GM12878 (cell line): ENCODE measurements around the gene YBEY.

Source experiments
- CTCF ChIP-seq, 3 experiments: IDR thresholded peaks in 2 of 3; conservative IDR thresholded peaks in 1 of 3; 2 replicates each; pipeline ENCODE4 v1.5.1; 2011; ENCODE audit warnings: low read depth in 3 of 3, low read length in 3 of 3, mild to moderate bottlenecking in 3 of 3, control low read depth in 2 of 3, moderate library complexity in 2 of 3, inconsistent platforms in 1 of 3, mixed read lengths in 1 of 3; ENCODE audit not compliant: control insufficient read depth in 2 of 3, insufficient read depth in 1 of 3; ENCODE audit errors: extremely low read depth in 1 of 3
- DPF2 ChIP-seq: fragments of 450-650 bp; IDR thresholded peaks from 2 replicates; pipeline ENCODE4 v1.6.1; 2017; ENCODE audit warnings: mild to moderate bottlenecking
- EZH2 ChIP-seq: IDR thresholded peaks from 2 replicates; pipeline ENCODE4 v1.6.1; 2012; ENCODE audit warnings: low read depth, mild to moderate bottlenecking, control low read depth, inconsistent platforms, low read length, borderline replicate concordance; ENCODE audit not compliant: control insufficient read depth
- MXI1 ChIP-seq: fragments of 150-350 bp; IDR thresholded peaks from 2 replicates; pipeline ENCODE4 v1.6.1; 2011; ENCODE audit warnings: low read depth, mild to moderate bottlenecking, inconsistent platforms, low read length, improper control_type of control experiment
- POLR2A ChIP-seq: IDR thresholded peaks from 2 replicates; pipeline ENCODE4 v1.6.1; 2011; ENCODE audit warnings: low read depth, mild to moderate bottlenecking, low read length
- RBBP5 ChIP-seq: fragments of 200-600 bp; sonication (generic); conservative IDR thresholded peaks from 2 replicates; pipeline ENCODE4 v1.6.1; 2016

DNA sequence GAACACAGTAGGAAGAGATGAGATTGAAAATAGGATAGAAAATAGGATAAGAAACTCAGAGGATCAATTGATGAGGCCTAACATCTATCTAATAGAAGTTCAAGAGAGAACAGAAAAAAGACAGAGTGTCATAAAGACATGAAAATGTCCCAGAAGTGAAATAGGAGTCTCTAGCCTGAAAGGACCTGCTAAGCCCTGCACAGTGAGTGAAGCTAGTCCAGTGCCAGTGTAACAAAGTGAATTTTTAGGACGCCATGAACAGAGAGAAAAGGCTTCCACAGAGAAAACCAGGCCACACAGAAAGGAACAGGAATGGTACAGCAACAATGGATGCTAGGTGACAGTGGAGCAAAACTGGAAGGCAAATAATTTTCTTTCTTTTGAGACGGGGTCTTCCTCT, 37.3 kb upstream of the YBEY start:
- TF ChIP-seq MXI1: no peak
- no peak for TF ChIP-seq DPF2
- no peak for TF ChIP-seq EZH2
- TF ChIP-seq CTCF (IDR thresholded peaks at IDR 0.05 in 2 of 3, conservative IDR thresholded peaks at IDR 0.05 in 1 of 3; ENCODE audit: control insufficient read depth in 2 of 3, extremely low read depth in 1 of 3, insufficient read depth in 1 of 3, low read depth in 3 of 3, low read length in 3 of 3): no peak
- no peak for TF ChIP-seq POLR2A
- no peak for TF ChIP-seq RBBP5
